ENCODE results near the gene ADISSP. TPM values are rescaled to one million over a fixed set of nuclear protein-coding genes. Genes with fewer than 3 reads are reported as not detected.

ADISSP gene
- total and polyA plus RNA-seq, 2 of the 13 experiments (the other 11 are each of a cell fraction or from before 2014, with no cell fraction given): 38.3 to 90.6 TPM

- Histone ChIP-seq H3K27me3 (ENCODE audit: control insufficient read depth in 1 of 2, insufficient read depth in 2 of 2, low read length in 2 of 2) (peaks cover 5 to 24% of the 10 kb centered on the region in 2 experiments), H3K9ac (ENCODE audit: insufficient read depth, low read depth, low read length) (peak overlapping the region; percentile 32; the same call in 1 of the 2 replicates), H3K4me1 (ENCODE audit: insufficient read depth, low read length) (peaks cover 50% of the 10 kb centered on the region), H3K4me2 (ENCODE audit: low read depth, low read length) (peak overlapping the region; percentile 52), H3K4me3 (replicated peaks in 1 of 3; ENCODE audit: insufficient read depth in 1 of 3, low read depth in 2 of 3, low read length in 3 of 3) (peak overlapping the region in 1 of 3 experiments; percentile 39; a peak in 1 of 6 replicates), H4K20me1 (ENCODE audit: insufficient read depth, low read length) (no peaks in the 10 kb centered on the region), H3K27ac (ENCODE audit: extremely low read length, insufficient read depth, low read length) (no peak overlapping the region), H3K36me3 (replicated peaks in 1 of 2; ENCODE audit: control insufficient read depth in 1 of 2, insufficient read depth in 2 of 2, low read length in 2 of 2) (no peaks in the 10 kb centered on the region), H2AFZ (ENCODE audit: low read length) (peak overlapping the region; percentile 47), H3K9me3 (ENCODE audit: low read length) (no peaks in the 10 kb centered on the region), H3K79me2 (ENCODE audit: insufficient read depth, low read length) (no peaks in the 10 kb centered on the region)
- in situ Hi-C loops (cut with HindIII; ENCODE audit: extremely low pct_ligation_motif_present, low pct_unique_long_range_greater_than_20kb): no loop called here
- ATAC-seq (peak; percentile 41), FAIRE-seq (no peak), DNase-seq (ENCODE audit: low spot score) (no peak)
- BruUV-seq (replicated peaks): no TSS peak
- ChIA-PET POLR2A (interaction anchor here (0.6 to 2.7 kb wide), 5 partner anchors 9 to 428 kb away, joined by 3 to 13 read pairs (median 6); partner anchors contain the start of genes ADISSP and AP5S1), CTCF (ENCODE audit: low intra/inter-chr PET ratio, low total read pairs) (no interaction called here)
- WGBS (ENCODE audit: low lambda C conversion rate): 6% methylated on average over 6 of the region's 7 CpGs
- intact Hi-C loops (cut with micrococcal nuclease; ENCODE audit: unreplicated experiment): no loop called here
- no peak for TF ChIP-seq POGZ (CRISPR knock-in tag; IDR thresholded peaks at IDR 0.05)
- no peak for TF ChIP-seq AHDC1 (CRISPR knock-in tag; IDR thresholded peaks at IDR 0.05; ENCODE audit: borderline replicate concordance)
- TF ChIP-seq HNF1B (CRISPR knock-in tag; IDR thresholded peaks at IDR 0.05): no peak
- no peak for TF ChIP-seq ZNF614 (CRISPR knock-in tag; IDR thresholded peaks at IDR 0.05; ENCODE audit: borderline replicate concordance)
- 0 out of 2 replicates have a peak, but pooled peaks have one; percentile 4 for TF ChIP-seq ZNF788 (CRISPR knock-in tag; IDR thresholded peaks at IDR 0.05; ENCODE audit: borderline replicate concordance)
- no peak for TF ChIP-seq ZNF441 (CRISPR knock-in tag; IDR thresholded peaks at IDR 0.05; ENCODE audit: borderline replicate concordance)
- no peak for TF ChIP-seq RFX1 (IDR thresholded peaks at IDR 0.05)
- no peak for TF ChIP-seq ZSCAN12 (CRISPR knock-in tag; IDR thresholded peaks at IDR 0.05)
- no peak for TF ChIP-seq RFXANK (CRISPR knock-in tag; IDR thresholded peaks at IDR 0.05)
- no peak for TF ChIP-seq ATF1 (CRISPR knock-in tag; IDR thresholded peaks at IDR 0.05)
- no peak for TF ChIP-seq CERS6 (CRISPR knock-in tag; IDR thresholded peaks at IDR 0.05)
- TF ChIP-seq KAT2B (IDR thresholded peaks at IDR 0.05; ENCODE audit: borderline replicate concordance, low read depth, low read length): no peak
- no peak for TF ChIP-seq HBP1 (CRISPR knock-in tag; IDR thresholded peaks at IDR 0.05; ENCODE audit: low read depth)
- no peak for TF ChIP-seq ZNF816 (CRISPR knock-in tag; IDR thresholded peaks at IDR 0.05; ENCODE audit: borderline replicate concordance)
- TF ChIP-seq HMGA1 (CRISPR knock-in tag; conservative IDR thresholded peaks at IDR 0.05): no peak
- TF ChIP-seq SIX1 (CRISPR knock-in tag; IDR thresholded peaks at IDR 0.05; ENCODE audit: borderline replicate concordance): no peak
Measured at GRCh38 chr20:3739926-3740451, 27.6 kb downstream of the ADISSP start.

Data from HepG2 (cell line).